GM18508 (cell line): Measurements from ENCODE around the gene IFRD2.

ENCODE experiments used
- ATAC-seq: cut with Tn5 transposase; IDR thresholded peaks from one replicate; pipeline ENCODE4 v1.9.1; 2021; ENCODE audit warnings: moderate number of reproducible peaks; ENCODE audit not compliant: insufficient read depth, unreplicated experiment

IFRD2 gene

GRCh38 chr3:50237754-50238548, 54.3 kb downstream of the IFRD2 start:
- ATAC-seq, result no peak
